Stimulated activated CD8-positive, alpha-beta memory T cell treated with anti-CD3 and anti-CD28 coated beads, Interleukin-2, amount 100 ng/mL, for 48 hours (primary cell): ENCODE results near the gene PCIF1.
"Not testable (repeated sequence)": the region's sequence is repeated elsewhere in the genome, so short reads cannot be mapped to it uniquely, and the experiment has no call there.

ENCODE experiments used
- DNase-seq, 2 donors: peaks; one replicate each; pipeline ENCODE4 v3.0.0-alpha.2; 2020; ENCODE audit warnings: low read depth in 2 of 2

PCIF1 gene

GRCh38 chr20:45967551-45968080 is 33.1 kb downstream of the PCIF1 start:
- DNase-seq = no peak

- DNase-seq = no peak
Observed at GRCh38 chr20:45968081-45968671, 33.7 kb downstream of the PCIF1 start.

- DNase-seq = no peak
Observed at GRCh38 chr20:45968801-45969711, 34.6 kb downstream of the PCIF1 start.

- DNase-seq = no peak
Observed at GRCh38 chr20:45969712-45970634, 35.5 kb downstream of the PCIF1 start.

GRCh38 chr20:45970646-45971424 is 36.4 kb downstream of the PCIF1 start:
- DNase-seq = no peak

GRCh38 chr20:45971425-45971674 is 36.9 kb downstream of the PCIF1 start:
- DNase-seq = no peak

GRCh38 chr20:45971675-45972499 is 37.4 kb downstream of the PCIF1 start, which contains the start of gene ZNF335:
TSS of gene ZNF335 (minus strand) at chr20:45972203. CDS start at chr20:45971410, 793 bp downstream.
- peak; percentile 90 to 91 for DNase-seq

GRCh38 chr20:45972500-45973183 is 38.2 kb downstream of the PCIF1 start:
- no peak for DNase-seq

GRCh38 chr20:45974896-45975565 is 40.5 kb downstream of the PCIF1 start:
- no peak for DNase-seq

- DNase-seq = no peak
Observed at GRCh38 chr20:45975686-45976085, 41.2 kb downstream of the PCIF1 start.

GRCh38 chr20:45976086-45976485 is 41.6 kb downstream of the PCIF1 start:
- DNase-seq = no peak

GRCh38 chr20:45981261-45981660 is 46.8 kb downstream of the PCIF1 start:
- no peak for DNase-seq

GRCh38 chr20:45983279-45983743 is 48.8 kb downstream of the PCIF1 start:
- no peak for DNase-seq

- no peak for DNase-seq
Observed at GRCh38 chr20:45985573-45985972, 51.1 kb downstream of the PCIF1 start.

- peak; percentile 70 to 75 for DNase-seq
Observed at GRCh38 chr20:45987108-45987780, 52.8 kb downstream of the PCIF1 start.

GRCh38 chr20:45988830-45989229 is 54.3 kb downstream of the PCIF1 start:
- DNase-seq = not testable (repeated sequence)

- no peak for DNase-seq
Observed at GRCh38 chr20:45991616-45992015, 57.1 kb downstream of the PCIF1 start.

GRCh38 chr20:45993197-45993951 is 58.9 kb downstream of the PCIF1 start:
- no peak for DNase-seq
